ENCODE data around the gene CYFIP1.

The CYFIP1 gene

GRCh38 chr15:22918056-22918455 is 62.1 kb downstream of the CYFIP1 start:
- DNase-seq (ENCODE audit: low spot score) = no peak

DNA sequence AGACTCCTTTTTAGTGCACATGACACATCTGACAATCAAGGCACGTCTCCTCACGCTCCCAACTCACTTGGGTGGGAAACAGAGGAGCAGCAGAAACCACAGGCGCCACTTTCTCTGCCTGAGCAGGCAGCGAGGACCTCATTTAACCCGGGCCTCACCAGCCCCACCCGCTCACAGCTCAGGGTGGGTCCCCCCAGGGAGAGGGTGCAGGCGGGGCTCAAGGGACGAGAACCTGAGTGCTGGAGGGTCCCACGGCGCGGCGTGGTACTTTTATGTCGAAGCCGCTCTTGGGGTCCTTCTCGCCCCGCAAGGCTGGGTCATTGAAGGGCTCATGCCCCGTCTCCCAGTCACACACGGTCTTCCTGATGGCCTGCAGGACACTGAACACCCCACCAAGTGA is 62.6 kb downstream of the CYFIP1 start:
- no peak for DNase-seq (ENCODE audit: low spot score)

- no peak for DNase-seq (ENCODE audit: low spot score)
Observed at GRCh38 chr15:22916606-22917350, 63.4 kb downstream of the CYFIP1 start.

GRCh38 chr15:22915866-22916515 is 64.2 kb downstream of the CYFIP1 start:
- no peak for DNase-seq (ENCODE audit: low spot score)

GRCh38 chr15:22913646-22914380 is 66.4 kb downstream of the CYFIP1 start:
- DNase-seq (ENCODE audit: low spot score) = no peak

- no peak for DNase-seq (ENCODE audit: low spot score)
Observed at GRCh38 chr15:22912256-22912655, 67.9 kb downstream of the CYFIP1 start.

GRCh38 chr15:22911306-22911705 is 68.9 kb downstream of the CYFIP1 start:
- no peak for DNase-seq (ENCODE audit: low spot score)

DNA sequence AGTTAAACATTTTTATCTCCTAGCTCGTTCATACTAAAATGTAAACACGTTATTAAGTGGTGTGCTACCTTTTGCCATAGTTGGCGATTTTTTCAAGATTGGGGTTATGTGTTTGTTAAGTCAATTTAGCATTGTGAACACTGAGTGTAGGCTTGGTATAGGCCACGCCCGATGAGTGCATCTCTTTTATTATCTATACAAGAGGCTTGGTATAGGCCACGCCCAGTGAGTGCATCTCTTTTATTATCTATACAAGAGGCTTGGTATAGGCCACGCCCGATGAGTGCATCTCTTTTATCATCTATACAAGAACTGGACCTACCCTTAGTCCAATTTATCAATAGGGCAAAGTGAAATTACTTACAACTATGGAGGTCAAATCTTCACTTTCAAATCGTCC is 71.3 kb downstream of the CYFIP1 start:
- no peak for DNase-seq (ENCODE audit: low spot score)

DNA sequence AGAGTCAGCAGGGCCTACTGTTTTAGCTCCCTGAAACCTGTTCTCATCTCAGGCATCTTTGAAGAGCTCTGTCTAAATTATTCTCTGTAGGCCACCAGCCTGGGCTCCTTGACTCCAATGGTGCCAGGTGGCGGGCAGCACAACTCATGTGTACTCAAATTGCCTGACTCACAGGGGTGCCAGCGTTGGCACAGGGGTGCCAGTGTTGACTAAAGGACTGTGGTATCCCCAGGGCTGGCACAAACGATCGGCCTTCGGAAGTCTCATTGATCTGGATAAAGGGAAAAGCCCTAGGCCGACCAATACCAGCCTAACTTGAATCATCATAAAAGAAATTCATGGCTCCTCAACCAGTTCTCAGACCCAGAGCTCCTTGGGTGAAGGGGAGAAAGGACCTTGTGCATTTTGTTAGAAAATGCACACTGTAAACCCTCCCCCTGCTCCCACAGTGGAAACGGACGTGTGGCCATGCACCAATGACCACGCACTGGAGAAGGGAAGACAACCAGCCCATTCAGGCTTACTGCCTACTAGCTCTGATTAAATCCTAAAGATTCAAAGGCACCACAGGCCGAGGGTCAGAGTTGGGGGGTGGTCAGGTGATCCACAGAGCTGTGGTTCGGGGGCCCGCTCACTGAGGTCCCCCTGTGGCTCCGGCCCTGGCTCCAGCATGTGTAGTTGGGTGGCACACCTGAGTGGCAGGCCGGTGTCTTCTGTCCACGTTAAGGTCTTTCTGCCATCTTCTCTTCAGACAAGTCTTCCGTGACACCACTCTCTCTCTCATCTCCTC is 72.8 kb downstream of the CYFIP1 start:
- no peak for DNase-seq (ENCODE audit: low spot score)

DNA sequence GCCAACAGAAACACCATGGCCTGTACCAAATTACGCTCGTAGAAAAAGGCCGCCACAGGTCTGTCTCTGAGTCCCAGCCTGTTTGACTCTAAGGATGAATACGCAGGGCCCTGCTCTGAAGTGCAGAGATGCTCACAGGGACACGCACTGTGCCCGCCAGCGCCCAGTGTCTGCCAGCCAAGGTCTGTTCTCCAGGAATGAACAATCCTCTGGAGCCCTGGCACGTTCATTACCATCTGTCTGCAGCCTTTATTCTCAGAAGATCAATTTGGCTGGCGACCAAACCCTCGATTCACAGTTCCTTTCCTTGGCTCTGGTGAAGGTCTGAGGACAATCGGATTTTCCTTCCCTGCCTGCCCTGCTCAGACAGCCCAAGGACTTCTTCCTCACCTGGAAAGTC is 75.4 kb downstream of the CYFIP1 start:
- DNase-seq (ENCODE audit: low spot score) = no peak

- DNase-seq (ENCODE audit: low spot score) = no peak
Observed at GRCh38 chr15:22903961-22904534, 76.1 kb downstream of the CYFIP1 start.

- no peak for DNase-seq (ENCODE audit: low spot score)
Observed at GRCh38 chr15:22903427-22903826, 76.7 kb downstream of the CYFIP1 start.

DNA sequence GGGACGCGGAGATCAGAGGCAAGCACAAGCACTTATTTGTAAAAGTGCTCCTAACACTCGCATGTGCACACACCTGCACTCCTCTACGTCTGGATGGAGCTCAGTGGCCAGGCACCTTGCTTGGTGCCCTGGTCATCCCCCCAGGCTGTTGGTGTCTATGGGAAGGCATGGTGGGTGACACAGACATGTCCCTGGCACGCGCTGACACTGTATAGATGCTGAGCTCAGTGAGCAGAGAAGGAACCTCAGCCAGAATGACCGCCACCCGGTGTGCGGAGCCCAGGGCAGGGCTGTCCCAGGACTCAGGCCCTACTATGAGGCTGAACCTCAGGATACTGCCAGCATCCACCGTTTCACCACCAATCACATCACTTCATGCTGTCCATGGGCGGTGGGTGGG is 77.2 kb downstream of the CYFIP1 start:
- no peak for DNase-seq (ENCODE audit: low spot score)

DNA sequence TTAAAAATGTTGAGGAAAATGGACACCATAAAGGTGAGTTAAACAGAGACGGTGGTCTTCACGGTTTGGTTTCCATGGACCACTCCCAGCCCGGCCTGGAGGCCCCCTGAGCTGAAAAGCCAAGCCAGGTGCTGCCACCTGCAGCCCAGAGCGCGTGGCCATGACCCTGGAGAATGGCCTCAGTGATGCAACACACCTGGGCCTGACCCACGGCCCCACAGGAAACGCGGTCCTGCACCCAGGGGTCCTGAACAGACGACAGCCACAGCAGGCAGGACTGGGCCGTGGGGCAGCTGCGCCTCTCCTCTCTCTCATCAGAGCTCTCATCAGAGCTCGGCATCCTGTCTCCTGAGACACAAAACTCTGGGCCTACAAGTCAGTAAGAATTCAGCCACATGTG is 77.6 kb downstream of the CYFIP1 start:
- DNase-seq (ENCODE audit: low spot score) = no peak

DNA sequence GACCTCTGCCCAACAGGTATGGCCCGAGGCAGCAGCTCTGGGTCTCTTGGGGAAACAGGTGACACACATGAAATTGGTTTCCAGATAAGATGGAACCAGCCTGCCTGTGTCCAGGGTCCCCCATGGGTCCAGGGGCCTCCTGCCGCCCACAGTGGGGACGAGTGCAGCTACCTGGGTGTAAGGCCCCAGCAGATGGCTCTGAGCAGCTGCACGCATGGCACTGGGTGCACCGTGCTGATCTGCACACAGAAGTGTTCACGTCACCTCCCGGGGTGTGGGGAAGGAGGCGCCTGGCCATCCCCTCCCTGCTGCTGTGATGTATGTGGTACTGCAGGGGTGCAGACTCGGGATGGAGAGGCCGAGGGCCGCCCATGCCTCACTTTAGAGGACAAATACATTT is 78.1 kb downstream of the CYFIP1 start:
- no peak for DNase-seq (ENCODE audit: low spot score)

DNA sequence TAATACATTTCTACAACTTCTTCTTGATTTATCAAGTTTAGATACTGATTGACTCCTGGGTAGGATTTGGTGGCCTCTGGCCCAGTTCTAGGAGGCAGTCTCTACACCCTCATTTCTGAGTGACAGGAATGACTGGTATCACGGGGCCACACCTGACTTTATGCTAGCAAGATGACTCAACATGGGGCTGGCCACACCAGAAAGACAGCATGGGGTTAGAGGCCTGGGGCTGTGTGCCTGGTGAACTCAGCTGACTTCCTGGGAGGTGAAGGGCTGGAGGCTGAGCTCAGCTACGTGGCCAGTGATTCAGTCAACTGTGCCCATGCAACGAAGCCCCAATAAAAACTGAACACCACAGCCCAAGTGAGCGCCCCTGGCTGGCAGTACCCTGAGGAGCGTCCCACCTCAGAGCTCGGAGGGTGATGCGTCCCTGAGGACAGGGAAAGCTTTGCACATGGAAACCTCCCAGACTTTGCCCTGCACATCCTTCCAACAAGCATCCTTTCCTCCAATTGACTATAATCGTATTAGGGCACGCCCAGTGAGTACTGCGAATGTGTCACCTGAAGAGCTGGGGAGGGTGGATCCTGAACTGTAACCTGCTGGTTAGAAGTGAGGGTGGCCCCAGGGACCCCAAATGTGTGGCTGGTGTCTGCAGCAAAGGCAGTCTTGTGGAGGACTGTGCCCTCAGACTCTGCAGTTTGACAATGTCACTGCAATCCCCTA is 84.5 kb downstream of the CYFIP1 start:
- DNase-seq (ENCODE audit: low spot score) = no peak

GRCh38 chr15:22893881-22894280 is 86.3 kb downstream of the CYFIP1 start:
- no peak for DNase-seq (ENCODE audit: low spot score)

- no peak for DNase-seq (ENCODE audit: low spot score)
Observed at GRCh38 chr15:22893081-22893480, 87.1 kb downstream of the CYFIP1 start.

DNA sequence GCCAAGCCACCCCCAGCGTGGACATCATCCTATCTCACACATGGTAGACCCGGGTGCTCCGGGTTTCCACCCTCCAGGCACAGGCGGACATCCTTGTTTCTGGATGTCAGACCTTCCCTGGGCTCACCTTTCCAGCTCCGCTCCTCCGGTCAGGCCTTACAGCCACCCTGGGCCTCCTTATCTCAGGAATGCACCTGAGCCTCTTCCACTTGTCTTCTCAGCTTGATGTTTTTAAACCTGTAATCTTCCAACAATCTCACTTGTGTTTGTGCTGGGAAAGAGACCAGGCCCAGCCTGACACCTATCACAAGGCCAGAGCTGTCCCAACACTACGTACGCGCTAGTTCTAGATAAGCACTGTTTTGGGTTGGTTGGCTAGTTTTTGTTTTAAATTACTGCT is 87.8 kb downstream of the CYFIP1 start:
- DNase-seq (ENCODE audit: low spot score) = no peak

GRCh38 chr15:22891426-22892210 is 88.5 kb downstream of the CYFIP1 start:
- DNase-seq (ENCODE audit: low spot score) = no peak

- no peak for DNase-seq (ENCODE audit: low spot score)
Observed at GRCh38 chr15:22890296-22890695, 89.9 kb downstream of the CYFIP1 start.
